GM12878 (cell line): Measurements from ENCODE around the gene FAM117B. TPM values are rescaled to one million over a fixed set of nuclear protein-coding genes. Genes with fewer than 3 reads are reported as not detected.

Experiments used
- ATAC-seq: fragments of 200-7000 bp; cut with Tn5 transposase; 3 replicates; pipeline ENCODE4 v1.9.1; 2020; ENCODE audit warnings: mild to moderate bottlenecking, moderate library complexity
- BruUV-seq: library from RNA; stranded (reverse); fragments of 400-500 nt; replicated peaks from 2 replicates; lab custom pipeline; 2021; lab: Mats Ljungman, UMichigan
- CTCF ChIA-PET: fragments of 300-600 bp; sonication (Branson Sonifier 250); formaldehyde crosslinking; extraction: SDS; loops from one replicate; lab custom pipeline; 2021; ENCODE audit warnings: inconsistent platforms; lab: Yijun Ruan, JAX
- POLR2A ChIA-PET: fragments of 350-600 bp; formaldehyde crosslinking; extraction: SDS; loops from one replicate; lab custom pipeline; 2021; ENCODE audit warnings: inconsistent platforms; lab: Charles Lee
- RAD21 ChIA-PET: fragments of 300-600 bp; sonication (Branson Sonifier 250); formaldehyde crosslinking; loops from one replicate; lab custom pipeline; 2023; ENCODE audit warnings: antibody characterized with exemption; ENCODE audit not compliant: unreplicated experiment; lab: Charles Lee
- SMC1A ChIA-PET: fragments of 300-600 bp; sonication (Branson Sonifier 250); formaldehyde crosslinking; loops from one replicate; lab custom pipeline; 2023; ENCODE audit not compliant: unreplicated experiment, uncharacterized antibody; lab: Charles Lee
- DNase-seq: peaks from one replicate; pipeline ENCODE4 v3.0.0-alpha.2; 2011; ENCODE audit warnings: low read depth, low spot score
- FAIRE-seq: peaks from 3 replicates; lab custom pipeline; 2011; peaks lifted over from hg19 to GRCh38; lab: Jason Lieb, UNC
- H2AFZ ChIP-seq: 2 replicates; pipeline ENCODE4 v1.6.0; 2011; ENCODE audit warnings: low read depth, low read length, control low read depth; ENCODE audit not compliant: control insufficient read depth
- H3K27ac ChIP-seq: 2 replicates; pipeline ENCODE4 v1.5.1; 2011; ENCODE audit warnings: control low read depth; ENCODE audit not compliant: control insufficient read depth, insufficient read depth
- H3K27me3 ChIP-seq, 2 experiments: replicated peaks in 1 of 2; 2 replicates each; pipeline versions ENCODE4 v1.6.0 to v1.6.1; 2011; ENCODE audit warnings: low read length in 1 of 2; ENCODE audit not compliant: control insufficient read depth in 2 of 2, insufficient read depth in 2 of 2
- H3K36me3 ChIP-seq, 2 experiments: 2 replicates each; pipeline ENCODE4 v1.5.1; 2011; ENCODE audit warnings: low read length in 1 of 2; ENCODE audit not compliant: control insufficient read depth in 2 of 2, insufficient read depth in 2 of 2
- H3K4me1 ChIP-seq: 2 replicates; pipeline ENCODE4 v1.6.1; 2011; ENCODE audit warnings: mild to moderate bottlenecking, low read length, moderate library complexity, mixed read lengths; ENCODE audit not compliant: control insufficient read depth, insufficient read depth
- H3K4me2 ChIP-seq: 2 replicates; pipeline ENCODE4 v1.6.0; 2011; ENCODE audit warnings: control low read depth; ENCODE audit not compliant: control insufficient read depth, insufficient read depth
- H3K4me3 ChIP-seq: fragments of 200-600 bp; sonication (generic); 2 replicates; pipeline ENCODE4 v1.5.1; 2016
- H3K79me2 ChIP-seq: 2 replicates; pipeline ENCODE4 v1.6.0; 2011; ENCODE audit warnings: low read length; ENCODE audit not compliant: control insufficient read depth, insufficient read depth
- H3K9ac ChIP-seq: 2 replicates; pipeline ENCODE4 v1.8.0; 2011; ENCODE audit warnings: low read length, control low read depth, mixed read lengths; ENCODE audit not compliant: control insufficient read depth, insufficient read depth
- H3K9me3 ChIP-seq: replicated peaks from 3 replicates; pipeline ENCODE4 v1.5.1; 2011; ENCODE audit warnings: mild to moderate bottlenecking, low read length; ENCODE audit not compliant: control insufficient read depth, insufficient read depth
- H4K20me1 ChIP-seq: 2 replicates; pipeline ENCODE4 v1.6.0; 2011; ENCODE audit not compliant: control insufficient read depth, insufficient read depth
- EZH2 ChIP-seq: IDR thresholded peaks from 2 replicates; pipeline ENCODE4 v1.6.1; 2012; ENCODE audit warnings: low read depth, mild to moderate bottlenecking, control low read depth, inconsistent platforms, low read length, borderline replicate concordance; ENCODE audit not compliant: control insufficient read depth
- FOXK2 ChIP-seq: fragments of 450-650 bp; IDR thresholded peaks from 2 replicates; pipeline ENCODE4 v1.6.1; 2017; ENCODE audit warnings: mild to moderate bottlenecking, moderate library complexity
- MAX ChIP-seq: IDR thresholded peaks from 2 replicates; pipeline ENCODE4 v1.6.1; 2012; ENCODE audit warnings: low read depth, low read length, improper control_type of control experiment
- RB1 ChIP-seq: fragments of 450-650 bp; formaldehyde crosslinking; IDR thresholded peaks from 2 replicates; pipeline ENCODE4 v1.6.1; 2017; ENCODE audit warnings: mild to moderate bottlenecking, borderline replicate concordance
- SIN3A ChIP-seq: IDR thresholded peaks from 2 replicates; pipeline ENCODE4 v1.6.1; 2012; ENCODE audit warnings: low read depth, low read length, improper control_type of control experiment
- SIX5 ChIP-seq: IDR thresholded peaks from 2 replicates; pipeline ENCODE4 v1.6.1; 2011; ENCODE audit warnings: mild to moderate bottlenecking, low read depth, low read length, moderate library complexity; ENCODE audit not compliant: severe bottlenecking
- SREBF2 ChIP-seq: IDR thresholded peaks from 2 replicates; pipeline ENCODE4 v1.6.1; 2012; ENCODE audit warnings: mild to moderate bottlenecking, low read length
- ZBED1 ChIP-seq: IDR thresholded peaks from 2 replicates; pipeline ENCODE4 v1.6.1; 2016; ENCODE audit warnings: borderline replicate concordance
- ZNF384 ChIP-seq: IDR thresholded peaks from 2 replicates; pipeline ENCODE4 v1.6.1; 2012; ENCODE audit warnings: low read depth, mild to moderate bottlenecking, low read length, improper control_type of control experiment, borderline replicate concordance
- ZNF687 ChIP-seq: fragments of 450-650 bp; IDR thresholded peaks from 2 replicates; pipeline ENCODE4 v1.6.1; 2017; ENCODE audit warnings: mild to moderate bottlenecking, moderate library complexity
- WGBS: methylation state at CpG from one replicate; pipeline ENCODE4 v1.1.6; 2016; ENCODE audit warnings: low lambda C conversion rate; ENCODE audit not compliant: insufficient replicate concordance, insufficient coverage; ENCODE audit errors: missing lambda C conversion rate; 5-methylcytosine and 5-hydroxymethylcytosine counted together
- in situ Hi-C: fragments of 300-500 bp; cut with MboI; formaldehyde crosslinking; loops from 9 replicates; pipeline ENCODE4 v1.14.3; 2018; ENCODE audit warnings: mixed read lengths
- intact Hi-C: fragments of 100-400 bp; cut with micrococcal nuclease; formaldehyde crosslinking; loops from one replicate; pipeline ENCODE4 v1.14.2; 2022; ENCODE audit not compliant: unreplicated experiment
- polyA plus RNA-seq, 11 experiments: library from polyadenylated mRNA; depleted of rRNA in 4 of 11; unstranded in 6 of 11; stranded (reverse) in 5 of 11; fragments of >200 nt; fragmentation: Nextera tagmentation in 4 of 11; fragmentation: Illumina TruSeq in 1 of 11; extraction: Ambion mirVana in 4 of 11; extraction: Trizol in 1 of 11; gene quantifications; 1 replicate in 1 of 11; 2 replicates in 10 of 11; pipeline versions ENCODE4 v1.2.1 to v1.2.3, GENCODE V29; 2011 to 2016; ENCODE audit warnings: inconsistent platforms in 2 of 11, missing spikeins in 2 of 11, low read depth in 1 of 11
- total RNA-seq, 4 experiments: library from RNA; depleted of rRNA in 3 of 4; stranded (reverse); fragments of >200 nt in 3 of 4; fragmentation: Illumina TruSeq in 1 of 4; extraction: Trizol in 1 of 4; gene quantifications; 2 replicates each; pipeline versions ENCODE4 v1.2.1 to v1.2.3, GENCODE V29; 2013 to 2021
- TF ChIP-seq, protein P1 (sequence below): fragments of 450-650 bp; IDR thresholded peaks from 2 replicates; pipeline ENCODE4 v1.6.1; 2017; ENCODE audit warnings: mild to moderate bottlenecking, moderate library complexity
- TF ChIP-seq, protein P2 (sequence below): fragments of 150-350 bp; IDR thresholded peaks from 2 replicates; pipeline ENCODE4 v1.6.1; 2016; ENCODE audit warnings: low read depth, low read length

FAM117B gene
- total and polyA plus RNA-seq, 10 of the 15 experiments (the other 5 are each of a cell fraction or from before 2014, with no cell fraction given) = 1.6 to 7.6 (median 4.2) TPM

GRCh38 chr2:202718614-202719013, 83.8 kb downstream of the FAM117B start:
- in situ Hi-C loops = no loop called here
- ATAC-seq (no peak), DNase-seq (no peak), FAIRE-seq (no peak)
- intact Hi-C loops = no loop called here
- ChIA-PET CTCF (interaction anchor here (1.0 to 4.0 kb wide), 2 partner anchors 129 to 144 kb away, joined by 3 to 20 read pairs; no protein-coding TSS in a partner anchor), POLR2A (interaction anchor here (0.5 kb wide), 1 partner anchor 443 kb away, joined by 4 read pairs; no protein-coding TSS in a partner anchor), RAD21 (interaction anchor here (1.8 to 1.9 kb wide), 2 partner anchors 52 to 130 kb away, joined by 4 to 8 read pairs; no protein-coding TSS in a partner anchor), SMC1A (interaction anchor here (0.7 to 2.0 kb wide), 7 partner anchors 12 to 130 kb away, joined by 3 to 8 read pairs (median 3); no protein-coding TSS in a partner anchor)
- Histone ChIP-seq H3K79me2 (no peaks in the 10 kb centered on the region), H3K27me3 (no peaks in the 10 kb centered on the region), H3K36me3 (no peaks in the 10 kb centered on the region), H3K4me1 (no peaks in the 10 kb centered on the region), H3K4me3 (no peak overlapping the region), H3K9ac (no peak overlapping the region), H3K9me3 (no peaks in the 10 kb centered on the region; the same call in 2 of the 3 replicates), H4K20me1 (no peaks in the 10 kb centered on the region), H3K4me2 (no peak overlapping the region), H3K27ac (no peak overlapping the region), H2AFZ (no peak overlapping the region)
- 67% methylated on average over 4 of the region's 4 CpGs for WGBS
- BruUV-seq = no TSS peak
- no peak for TF ChIP-seq ZBED1
- no peak for TF ChIP-seq ZNF384
- TF ChIP-seq SIX5 = no peak
- TF ChIP-seq MAX = no peak
- TF ChIP-seq, protein P1, sequence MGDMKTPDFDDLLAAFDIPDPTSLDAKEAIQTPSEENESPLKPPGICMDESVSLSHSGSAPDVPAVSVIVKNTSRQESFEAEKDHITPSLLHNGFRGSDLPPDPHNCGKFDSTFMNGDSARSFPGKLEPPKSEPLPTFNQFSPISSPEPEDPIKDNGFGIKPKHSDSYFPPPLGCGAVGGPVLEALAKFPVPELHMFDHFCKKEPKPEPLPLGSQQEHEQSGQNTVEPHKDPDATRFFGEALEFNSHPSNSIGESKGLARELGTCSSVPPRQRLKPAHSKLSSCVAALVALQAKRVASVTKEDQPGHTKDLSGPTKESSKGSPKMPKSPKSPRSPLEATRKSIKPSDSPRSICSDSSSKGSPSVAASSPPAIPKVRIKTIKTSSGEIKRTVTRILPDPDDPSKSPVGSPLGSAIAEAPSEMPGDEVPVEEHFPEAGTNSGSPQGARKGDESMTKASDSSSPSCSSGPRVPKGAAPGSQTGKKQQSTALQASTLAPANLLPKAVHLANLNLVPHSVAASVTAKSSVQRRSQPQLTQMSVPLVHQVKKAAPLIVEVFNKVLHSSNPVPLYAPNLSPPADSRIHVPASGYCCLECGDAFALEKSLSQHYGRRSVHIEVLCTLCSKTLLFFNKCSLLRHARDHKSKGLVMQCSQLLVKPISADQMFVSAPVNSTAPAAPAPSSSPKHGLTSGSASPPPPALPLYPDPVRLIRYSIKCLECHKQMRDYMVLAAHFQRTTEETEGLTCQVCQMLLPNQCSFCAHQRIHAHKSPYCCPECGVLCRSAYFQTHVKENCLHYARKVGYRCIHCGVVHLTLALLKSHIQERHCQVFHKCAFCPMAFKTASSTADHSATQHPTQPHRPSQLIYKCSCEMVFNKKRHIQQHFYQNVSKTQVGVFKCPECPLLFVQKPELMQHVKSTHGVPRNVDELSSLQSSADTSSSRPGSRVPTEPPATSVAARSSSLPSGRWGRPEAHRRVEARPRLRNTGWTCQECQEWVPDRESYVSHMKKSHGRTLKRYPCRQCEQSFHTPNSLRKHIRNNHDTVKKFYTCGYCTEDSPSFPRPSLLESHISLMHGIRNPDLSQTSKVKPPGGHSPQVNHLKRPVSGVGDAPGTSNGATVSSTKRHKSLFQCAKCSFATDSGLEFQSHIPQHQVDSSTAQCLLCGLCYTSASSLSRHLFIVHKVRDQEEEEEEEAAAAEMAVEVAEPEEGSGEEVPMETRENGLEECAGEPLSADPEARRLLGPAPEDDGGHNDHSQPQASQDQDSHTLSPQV = no peak
- TF ChIP-seq EZH2 = no peak
- no peak for TF ChIP-seq SIN3A
- no peak for TF ChIP-seq FOXK2
- no peak for TF ChIP-seq ZNF687
- no peak for TF ChIP-seq RB1
- TF ChIP-seq, protein P2, sequence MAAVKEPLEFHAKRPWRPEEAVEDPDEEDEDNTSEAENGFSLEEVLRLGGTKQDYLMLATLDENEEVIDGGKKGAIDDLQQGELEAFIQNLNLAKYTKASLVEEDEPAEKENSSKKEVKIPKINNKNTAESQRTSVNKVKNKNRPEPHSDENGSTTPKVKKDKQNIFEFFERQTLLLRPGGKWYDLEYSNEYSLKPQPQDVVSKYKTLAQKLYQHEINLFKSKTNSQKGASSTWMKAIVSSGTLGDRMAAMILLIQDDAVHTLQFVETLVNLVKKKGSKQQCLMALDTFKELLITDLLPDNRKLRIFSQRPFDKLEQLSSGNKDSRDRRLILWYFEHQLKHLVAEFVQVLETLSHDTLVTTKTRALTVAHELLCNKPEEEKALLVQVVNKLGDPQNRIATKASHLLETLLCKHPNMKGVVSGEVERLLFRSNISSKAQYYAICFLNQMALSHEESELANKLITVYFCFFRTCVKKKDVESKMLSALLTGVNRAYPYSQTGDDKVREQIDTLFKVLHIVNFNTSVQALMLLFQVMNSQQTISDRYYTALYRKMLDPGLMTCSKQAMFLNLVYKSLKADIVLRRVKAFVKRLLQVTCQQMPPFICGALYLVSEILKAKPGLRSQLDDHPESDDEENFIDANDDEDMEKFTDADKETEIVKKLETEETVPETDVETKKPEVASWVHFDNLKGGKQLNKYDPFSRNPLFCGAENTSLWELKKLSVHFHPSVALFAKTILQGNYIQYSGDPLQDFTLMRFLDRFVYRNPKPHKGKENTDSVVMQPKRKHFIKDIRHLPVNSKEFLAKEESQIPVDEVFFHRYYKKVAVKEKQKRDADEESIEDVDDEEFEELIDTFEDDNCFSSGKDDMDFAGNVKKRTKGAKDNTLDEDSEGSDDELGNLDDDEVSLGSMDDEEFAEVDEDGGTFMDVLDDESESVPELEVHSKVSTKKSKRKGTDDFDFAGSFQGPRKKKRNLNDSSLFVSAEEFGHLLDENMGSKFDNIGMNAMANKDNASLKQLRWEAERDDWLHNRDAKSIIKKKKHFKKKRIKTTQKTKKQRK = no peak
- no peak for TF ChIP-seq SREBF2
